Hematopoietic multipotent progenitor cell treated with erythropoietin and hydrocortisone succinate and interleukin-3 and kit ligand, for 15 days (in vitro differentiated cells): Measurements from ENCODE around the gene TAGLN2.

ENCODE experiments used
- DNase-seq: peaks from one replicate; pipeline ENCODE4 v3.0.0-alpha.2; 2015; ENCODE audit warnings: low spot score

The TAGLN2 gene

GRCh38 chr1:159949123-159949522, 23.8 kb upstream of the TAGLN2 start:
- DNase-seq: no peak

GRCh38 chr1:159947942-159948341, 22.6 kb upstream of the TAGLN2 start:
- DNase-seq: no peak

GRCh38 chr1:159946242-159947187, 21.2 kb upstream of the TAGLN2 start:
- no peak for DNase-seq

- DNase-seq: no peak
Measured at GRCh38 chr1:159945483-159946241, 20.4 kb upstream of the TAGLN2 start, which contains the start of gene IGSF9. Gene IGSF9 (minus strand): TSS chr1:159945613. CDS start chr1:159943454, 2,159 bp downstream.

GRCh38 chr1:159944623-159945455, 19.5 kb upstream of the TAGLN2 start:
- DNase-seq: no peak

GRCh38 chr1:159943908-159944622, 18.8 kb upstream of the TAGLN2 start:
- no peak for DNase-seq

GRCh38 chr1:159943278-159943640, 18.0 kb upstream of the TAGLN2 start:
- no peak for DNase-seq

- no peak for DNase-seq
Measured at GRCh38 chr1:159942632-159943277, 17.4 kb upstream of the TAGLN2 start.

GRCh38 chr1:159941591-159942560, 16.6 kb upstream of the TAGLN2 start:
- DNase-seq: no peak

- no peak for DNase-seq
Measured at GRCh38 chr1:159941141-159941540, 15.8 kb upstream of the TAGLN2 start.

GRCh38 chr1:159940006-159940620, 14.8 kb upstream of the TAGLN2 start:
- DNase-seq: no peak

GRCh38 chr1:159939678-159940002, 14.3 kb upstream of the TAGLN2 start:
- DNase-seq: no peak

GRCh38 chr1:159938905-159939677, 13.8 kb upstream of the TAGLN2 start:
- no peak for DNase-seq

- no peak for DNase-seq
Measured at GRCh38 chr1:159938211-159938852, 13.0 kb upstream of the TAGLN2 start.

GRCh38 chr1:159937054-159937750, 11.9 kb upstream of the TAGLN2 start:
- no peak for DNase-seq

- DNase-seq: peak; percentile 79
Measured at GRCh38 chr1:159936273-159936904, 11.1 kb upstream of the TAGLN2 start.

- DNase-seq: no peak
Measured at GRCh38 chr1:159935719-159936272, 10.5 kb upstream of the TAGLN2 start.
